GM18519 (cell line): ENCODE data around the gene CNTD1.

Source experiments
- ATAC-seq: cut with Tn5 transposase; IDR thresholded peaks from one replicate; pipeline ENCODE4 v1.9.1; 2021; ENCODE audit warnings: mild to moderate bottlenecking, moderate library complexity; ENCODE audit not compliant: unreplicated experiment, low FRiP score

CNTD1 gene

GRCh38 chr17:42779304-42779935 is 19.2 kb upstream of the CNTD1 start:
- ATAC-seq: no peak

GRCh38 chr17:42779936-42780850 is 18.5 kb upstream of the CNTD1 start, which contains the start of gene WNK4:
WNK4 (plus strand) TSS chr17:42780610; CDS start chr17:42780699, 89 bp downstream.
- no peak for ATAC-seq

GRCh38 chr17:42780851-42781638 is 17.6 kb upstream of the CNTD1 start:
- no peak for ATAC-seq

GRCh38 chr17:42781639-42782165 is 17.0 kb upstream of the CNTD1 start:
- no peak for ATAC-seq

- ATAC-seq: no peak
Observed at GRCh38 chr17:42782166-42783061, 16.2 kb upstream of the CNTD1 start.

- no peak for ATAC-seq
Observed at GRCh38 chr17:42783062-42783790, 15.4 kb upstream of the CNTD1 start.

- no peak for ATAC-seq
Observed at GRCh38 chr17:42783791-42784138, 14.9 kb upstream of the CNTD1 start.

- no peak for ATAC-seq
Observed at GRCh38 chr17:42784409-42784808, 14.3 kb upstream of the CNTD1 start.

- ATAC-seq: no peak
Observed at GRCh38 chr17:42784811-42785592, 13.7 kb upstream of the CNTD1 start.

- no peak for ATAC-seq
Observed at GRCh38 chr17:42787266-42787665, 11.4 kb upstream of the CNTD1 start.

GRCh38 chr17:42791948-42792347 is 6.7 kb upstream of the CNTD1 start:
- no peak for ATAC-seq

GRCh38 chr17:42792545-42792944 is 6.1 kb upstream of the CNTD1 start:
- ATAC-seq: no peak

- ATAC-seq: no peak
Observed at GRCh38 chr17:42795061-42795460, 3.6 kb upstream of the CNTD1 start.

- ATAC-seq: no peak
Observed at GRCh38 chr17:42795465-42795864, 3.2 kb upstream of the CNTD1 start.

- ATAC-seq: no peak
Observed at GRCh38 chr17:42796066-42796758, 2.4 kb upstream of the CNTD1 start.

GRCh38 chr17:42797067-42798007 is 1.3 kb upstream of the CNTD1 start:
- no peak for ATAC-seq

- no peak for ATAC-seq
Observed at GRCh38 chr17:42798011-42798382, 664 bp upstream of the CNTD1 start.
